ENCODE results near the gene WFIKKN2.
"Not testable (repeated sequence)": the region's sequence is repeated elsewhere in the genome, so short reads cannot be mapped to it uniquely, and the experiment has no call there.

The WFIKKN2 gene, protein sequence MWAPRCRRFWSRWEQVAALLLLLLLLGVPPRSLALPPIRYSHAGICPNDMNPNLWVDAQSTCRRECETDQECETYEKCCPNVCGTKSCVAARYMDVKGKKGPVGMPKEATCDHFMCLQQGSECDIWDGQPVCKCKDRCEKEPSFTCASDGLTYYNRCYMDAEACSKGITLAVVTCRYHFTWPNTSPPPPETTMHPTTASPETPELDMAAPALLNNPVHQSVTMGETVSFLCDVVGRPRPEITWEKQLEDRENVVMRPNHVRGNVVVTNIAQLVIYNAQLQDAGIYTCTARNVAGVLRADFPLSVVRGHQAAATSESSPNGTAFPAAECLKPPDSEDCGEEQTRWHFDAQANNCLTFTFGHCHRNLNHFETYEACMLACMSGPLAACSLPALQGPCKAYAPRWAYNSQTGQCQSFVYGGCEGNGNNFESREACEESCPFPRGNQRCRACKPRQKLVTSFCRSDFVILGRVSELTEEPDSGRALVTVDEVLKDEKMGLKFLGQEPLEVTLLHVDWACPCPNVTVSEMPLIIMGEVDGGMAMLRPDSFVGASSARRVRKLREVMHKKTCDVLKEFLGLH

DNA sequence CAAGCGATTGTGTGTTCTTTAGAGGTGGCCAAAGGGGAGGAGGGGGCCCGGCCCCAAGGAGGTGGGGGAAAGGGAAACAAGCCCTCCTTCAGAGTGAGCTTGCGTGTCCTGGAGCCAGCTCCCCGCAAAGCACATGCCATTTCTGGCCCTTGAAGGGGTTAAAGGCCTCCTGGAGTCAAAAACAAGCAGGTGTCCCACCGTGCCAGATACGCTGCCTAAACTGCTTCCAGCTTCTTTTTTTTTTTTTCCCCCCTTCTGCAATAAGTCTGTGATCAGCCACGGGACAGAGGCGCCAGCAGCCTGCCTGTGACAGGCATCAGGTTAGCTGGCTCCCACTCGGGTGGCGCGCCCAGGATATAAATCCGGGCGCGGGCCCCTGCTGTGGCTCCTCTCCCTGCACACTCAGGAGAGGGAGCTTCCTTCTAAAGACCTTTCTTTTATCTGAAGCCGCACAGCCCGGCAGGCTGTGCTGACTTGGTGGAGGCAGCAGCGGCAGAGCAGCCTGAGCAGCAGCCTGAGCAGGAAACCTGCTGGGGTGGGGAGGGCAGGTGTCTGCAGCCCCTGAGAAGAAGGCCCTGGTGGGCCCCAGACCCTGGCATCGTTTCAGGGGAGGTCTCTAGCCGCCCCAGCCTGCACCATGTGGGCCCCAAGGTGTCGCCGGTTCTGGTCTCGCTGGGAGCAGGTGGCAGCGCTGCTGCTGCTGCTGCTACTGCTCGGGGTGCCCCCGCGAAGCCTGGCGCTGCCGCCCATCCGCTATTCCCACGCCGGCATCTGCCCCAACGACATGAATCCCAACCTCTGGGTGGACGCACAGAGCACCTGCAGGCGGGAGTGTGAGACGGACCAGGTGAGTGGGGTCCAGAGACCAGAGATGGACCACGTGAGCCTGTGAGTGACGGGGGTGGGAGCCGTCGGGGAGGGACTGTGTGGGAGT is at the start of gene WFIKKN2:
Gene WFIKKN2 (plus strand): TSS at position 286 of the 934 bp plus-strand sequence. CDS start 352 bp downstream, at position 638.
- DNase-seq, result no peak

DNA sequence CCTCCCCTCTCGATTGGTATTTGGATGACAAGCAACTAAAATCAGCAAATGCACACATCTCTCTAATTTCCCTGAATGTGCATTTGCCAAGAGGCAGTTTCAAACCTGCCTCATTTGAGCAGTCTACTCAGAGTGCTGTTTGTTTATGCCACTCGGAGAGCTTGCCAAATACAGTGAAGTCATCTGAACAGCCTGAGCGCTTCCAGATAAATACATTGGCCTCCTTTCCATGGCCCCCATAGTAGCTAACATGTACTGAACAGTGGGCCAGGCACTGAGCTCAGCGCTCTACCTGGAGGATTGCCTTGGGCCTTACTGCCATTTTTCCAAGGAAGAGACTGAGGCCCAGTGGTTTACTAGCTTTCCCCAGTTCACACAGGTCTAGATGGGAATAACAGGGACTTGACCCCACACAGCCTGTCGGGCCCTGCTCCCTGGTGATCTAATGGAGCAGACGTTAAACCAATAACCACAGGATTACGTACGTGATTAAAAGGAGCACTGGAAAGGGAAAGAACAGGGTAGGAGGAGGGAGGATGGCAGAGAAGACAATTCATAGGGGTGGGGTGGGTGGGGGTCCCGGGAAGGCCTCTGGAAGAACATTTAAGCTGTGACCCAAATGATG is 49.3 kb upstream of the WFIKKN2 start:
- no peak for DNase-seq

DNA sequence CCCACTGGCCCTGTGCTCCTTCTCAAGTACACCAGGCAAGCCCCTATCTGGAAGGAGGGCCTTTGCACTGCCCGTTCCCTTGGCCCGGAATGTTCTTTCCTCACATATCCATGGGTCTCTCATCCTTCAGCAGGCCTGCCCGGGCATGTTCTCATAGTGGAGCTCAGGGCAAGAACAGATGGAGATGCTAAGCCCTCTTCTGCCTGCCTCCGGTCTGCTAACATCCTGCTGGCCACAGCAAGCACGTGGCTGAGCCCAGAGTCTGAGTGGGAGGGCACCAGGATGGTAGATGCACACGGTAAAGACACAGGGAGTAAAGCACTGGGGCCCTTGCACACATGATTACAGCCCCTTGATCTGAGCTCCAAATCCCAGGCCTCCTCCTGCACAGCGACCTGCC is 48.3 kb upstream of the WFIKKN2 start:
- DNase-seq, result no peak

DNA sequence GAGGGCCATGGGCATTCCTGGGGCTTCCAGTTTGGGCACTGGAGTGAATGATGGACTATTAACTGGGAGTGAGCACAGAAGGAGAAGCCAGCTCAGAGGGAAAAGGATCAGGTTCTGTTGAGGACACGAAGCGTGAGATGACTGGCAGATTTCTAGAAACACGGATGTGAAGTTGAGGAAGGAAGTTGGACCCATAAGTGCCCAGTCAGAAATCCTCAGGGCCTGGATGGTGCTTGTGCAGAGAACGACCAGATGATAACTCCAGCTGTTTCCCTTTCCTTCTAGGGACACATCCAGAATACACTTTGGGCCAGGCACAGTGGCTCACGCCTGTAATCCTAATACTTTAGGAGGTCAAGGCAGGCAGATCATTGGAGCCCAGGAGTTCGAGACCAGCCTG is 44.8 kb upstream of the WFIKKN2 start:
- DNase-seq, result no peak

DNA sequence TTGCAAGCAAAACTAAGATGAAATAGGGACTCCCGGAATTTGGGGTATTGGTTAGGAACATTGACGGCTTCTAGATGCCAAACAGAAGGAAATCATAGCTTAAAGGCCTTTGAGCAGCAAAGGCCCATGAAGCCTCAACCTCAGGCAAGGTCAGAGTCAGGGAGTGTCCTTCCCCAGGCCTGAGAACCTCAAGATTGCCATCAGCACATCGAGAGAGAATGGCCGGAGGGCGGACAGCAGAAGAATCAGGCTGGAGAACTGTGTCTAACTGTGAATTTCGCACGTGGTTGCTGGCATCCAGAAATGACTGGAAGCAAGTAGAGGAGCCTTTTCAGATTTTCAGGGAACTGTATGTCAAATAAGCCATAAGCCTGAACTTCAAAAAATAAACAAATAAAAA is 43.3 kb upstream of the WFIKKN2 start:
- no peak for DNase-seq

DNA sequence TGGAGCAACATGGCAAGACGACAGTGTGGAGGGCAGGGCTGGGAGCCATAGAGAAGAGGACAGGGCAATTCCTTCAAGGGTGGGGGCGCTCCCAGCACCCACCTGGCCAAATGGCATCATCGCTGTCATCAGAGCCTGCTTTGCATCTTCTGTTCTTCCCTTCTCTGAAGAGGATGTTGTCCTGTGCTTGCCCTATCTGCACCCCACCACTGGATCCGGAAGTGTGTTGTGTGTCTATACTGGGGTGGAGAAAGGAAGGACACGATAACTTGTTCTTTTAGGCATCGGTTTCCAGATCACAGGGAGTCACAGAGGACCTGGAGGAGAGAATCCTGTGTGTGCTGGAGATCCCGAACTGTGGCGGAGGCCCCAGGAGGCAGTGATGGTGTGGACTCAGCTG is 42.4 kb upstream of the WFIKKN2 start:
- no peak for DNase-seq

DNA sequence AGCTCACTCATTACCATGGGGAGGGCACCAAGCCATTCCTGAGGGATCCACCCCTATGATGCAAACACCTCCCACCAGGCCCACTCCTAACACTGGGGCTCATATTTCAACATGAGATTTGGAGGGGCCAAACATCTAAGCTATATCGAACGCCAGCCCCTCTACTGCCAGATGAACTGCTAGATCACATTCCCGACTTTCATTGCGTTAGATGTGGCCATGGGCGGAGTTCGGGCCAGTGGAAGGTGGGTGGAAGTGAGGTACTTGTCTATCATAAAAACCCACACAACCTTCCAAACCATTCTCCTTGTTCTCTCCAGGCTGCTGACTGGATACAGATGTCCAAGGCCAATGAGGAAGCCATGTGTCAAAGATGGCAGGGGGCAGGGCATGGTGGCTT is 41.0 kb upstream of the WFIKKN2 start:
- DNase-seq, result no peak

DNA sequence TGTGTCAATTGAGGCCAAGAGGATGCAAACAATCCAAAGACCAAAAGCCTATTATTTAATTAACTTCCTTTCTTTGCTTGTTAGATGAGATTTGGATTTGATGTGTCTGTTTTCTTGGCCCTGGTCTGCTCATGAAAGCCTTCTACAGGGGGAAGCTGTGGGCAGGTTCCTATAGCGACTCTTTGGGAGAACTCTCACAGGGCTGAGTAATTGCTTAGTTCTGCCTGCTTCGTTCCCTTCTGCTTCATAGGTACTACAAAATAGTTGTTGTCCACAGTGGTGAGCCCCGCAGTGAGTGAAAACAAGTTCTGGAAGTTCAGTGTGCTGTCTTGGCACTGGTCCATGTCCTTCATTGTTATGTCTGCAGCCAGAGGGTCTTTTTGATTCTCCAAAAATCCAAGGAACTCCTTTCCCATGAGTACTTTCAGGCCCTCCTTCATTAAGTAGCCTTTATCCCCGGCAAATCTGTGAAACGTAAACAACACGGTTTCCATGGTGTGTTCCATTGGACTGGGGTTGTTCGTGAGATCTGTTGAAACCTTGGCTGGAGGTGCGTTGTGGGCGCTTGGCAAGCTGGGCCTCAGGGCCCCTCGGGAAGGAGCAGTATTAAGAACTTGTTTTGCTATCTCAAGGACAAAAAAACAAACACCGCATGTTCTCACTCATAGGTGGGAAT is 38.1 kb upstream of the WFIKKN2 start:
- DNase-seq, result no peak

DNA sequence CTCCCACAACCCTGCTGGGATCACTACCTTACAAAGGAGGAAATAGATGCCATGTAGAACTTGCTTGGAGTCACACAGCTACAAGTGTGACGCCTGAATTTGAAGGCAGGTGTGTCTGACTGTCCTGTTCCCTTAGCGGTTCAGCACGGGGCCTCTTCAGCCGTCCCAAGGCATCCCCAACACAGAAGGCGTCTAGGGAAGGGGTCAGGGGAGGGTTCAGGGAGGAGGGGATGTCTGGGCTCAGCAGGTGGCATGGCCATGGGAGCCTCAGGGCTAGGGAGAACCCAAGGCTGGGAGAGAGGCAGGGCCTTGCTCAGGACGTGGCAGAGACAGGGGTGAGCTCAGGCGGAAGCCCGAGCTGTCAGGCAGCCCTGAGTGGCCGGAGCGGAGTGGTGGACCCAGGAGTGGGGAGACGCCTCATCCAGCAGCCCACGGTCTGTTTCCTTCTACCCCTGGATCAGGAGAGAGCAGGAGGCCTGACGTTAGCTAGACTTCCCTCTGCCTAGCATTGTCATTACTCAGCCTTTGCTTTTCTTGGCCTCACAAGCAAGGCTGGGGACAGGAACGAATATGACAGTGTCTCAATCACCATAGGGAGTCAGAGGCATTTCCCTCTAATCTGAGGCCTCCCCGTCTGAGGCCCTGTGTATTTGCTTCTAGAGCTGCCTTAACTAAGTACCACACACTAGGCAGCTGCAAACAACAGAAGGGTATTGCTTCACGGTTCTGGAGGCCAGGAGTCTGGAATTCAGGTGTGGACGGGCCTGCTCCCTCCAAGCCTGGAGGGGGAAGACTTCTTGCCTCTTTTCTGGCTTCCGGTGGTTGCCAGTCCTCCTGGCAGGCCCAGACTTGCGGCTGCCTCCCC is 36.7 kb upstream of the WFIKKN2 start:
- no peak for DNase-seq

DNA sequence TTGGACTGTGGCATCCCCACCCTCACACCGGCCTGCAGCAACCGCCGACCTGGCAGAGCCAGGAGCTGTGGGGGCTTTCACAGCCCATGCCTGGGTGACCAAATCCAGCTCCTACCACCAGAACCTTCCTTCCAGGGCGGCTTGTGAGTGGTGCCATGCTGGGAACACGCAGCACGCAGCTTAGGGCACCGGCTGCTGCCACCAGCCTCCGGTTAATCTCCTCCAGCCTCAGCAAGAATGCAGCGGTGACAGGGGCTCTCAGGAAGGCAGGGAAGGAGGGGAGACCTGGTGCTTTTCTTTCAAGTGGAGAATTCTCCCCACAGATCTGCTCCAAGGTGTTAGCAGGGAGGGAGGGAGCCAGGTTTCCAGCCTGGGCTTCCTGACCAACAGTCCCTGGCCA is 35.8 kb upstream of the WFIKKN2 start:
- no peak for DNase-seq

DNA sequence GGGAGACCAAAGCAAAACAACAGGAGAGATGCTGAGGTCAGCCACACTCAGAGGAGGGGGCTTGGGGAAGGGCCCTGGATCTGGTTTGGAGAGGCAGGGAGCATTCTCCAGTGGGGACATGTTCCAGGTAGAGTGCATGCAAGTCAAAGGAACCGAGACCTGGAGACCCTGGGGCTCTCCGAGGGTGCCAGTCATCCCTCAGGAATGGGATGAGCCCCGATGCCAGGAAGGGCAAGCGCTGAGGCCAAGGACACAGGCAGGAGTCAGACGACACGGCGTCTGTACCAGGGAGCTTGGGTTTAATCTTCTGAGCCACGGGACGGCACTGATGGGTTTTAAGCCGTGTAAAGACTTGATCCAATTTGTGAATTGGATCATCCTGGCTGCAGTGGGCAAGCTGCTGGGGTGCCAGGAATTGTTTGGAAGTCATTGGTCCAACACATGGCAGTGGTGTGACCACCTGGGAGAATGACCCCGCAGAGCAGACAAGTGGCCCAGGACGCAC is 35.1 kb upstream of the WFIKKN2 start:
- no peak for DNase-seq

DNA sequence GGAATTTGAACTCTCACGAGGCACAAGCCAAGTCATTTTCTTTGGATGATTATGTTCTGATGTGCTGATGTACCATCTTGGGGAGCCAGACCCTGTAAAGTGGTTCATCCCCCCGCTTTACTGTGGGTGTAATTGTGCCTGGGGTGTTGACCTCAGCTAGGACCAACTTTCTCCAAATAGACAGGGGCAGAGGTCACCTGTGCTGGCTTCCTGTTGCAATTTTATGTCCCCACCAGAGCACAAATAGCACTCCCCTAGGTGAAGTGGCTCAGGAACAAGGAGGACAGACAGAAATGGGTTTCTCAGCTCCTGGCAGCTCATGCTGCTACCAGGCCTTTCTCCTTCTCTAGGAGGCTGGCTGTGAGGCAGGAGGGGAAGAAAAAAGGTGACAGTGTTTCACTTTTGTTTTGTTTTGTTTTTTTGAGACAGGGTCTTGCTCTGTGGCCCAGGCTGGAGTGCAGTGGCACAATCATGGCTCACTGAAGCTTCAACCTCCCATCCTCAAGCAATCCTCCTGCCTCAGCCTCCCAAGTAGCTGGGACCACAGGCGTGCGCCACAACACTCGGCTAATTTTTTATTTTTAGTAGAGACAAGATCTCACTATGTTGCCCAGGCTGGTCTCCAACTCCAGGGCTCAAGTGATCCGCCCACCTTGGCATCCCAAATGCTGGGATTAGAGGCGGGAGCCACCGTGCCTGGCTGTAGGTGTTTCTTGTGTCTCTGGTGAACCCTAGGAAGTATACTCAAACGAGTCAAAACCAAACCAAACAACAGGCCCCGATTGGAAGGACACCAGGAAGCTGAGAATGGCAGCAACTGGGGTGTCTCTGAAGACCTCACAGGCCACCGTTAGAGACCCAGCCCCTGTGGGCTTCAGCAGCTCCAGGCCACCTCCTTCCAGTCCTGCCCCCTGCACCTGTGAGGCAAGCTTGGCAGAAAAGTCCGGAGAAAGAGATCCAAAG is 32.5 kb upstream of the WFIKKN2 start:
- no peak for DNase-seq

DNA sequence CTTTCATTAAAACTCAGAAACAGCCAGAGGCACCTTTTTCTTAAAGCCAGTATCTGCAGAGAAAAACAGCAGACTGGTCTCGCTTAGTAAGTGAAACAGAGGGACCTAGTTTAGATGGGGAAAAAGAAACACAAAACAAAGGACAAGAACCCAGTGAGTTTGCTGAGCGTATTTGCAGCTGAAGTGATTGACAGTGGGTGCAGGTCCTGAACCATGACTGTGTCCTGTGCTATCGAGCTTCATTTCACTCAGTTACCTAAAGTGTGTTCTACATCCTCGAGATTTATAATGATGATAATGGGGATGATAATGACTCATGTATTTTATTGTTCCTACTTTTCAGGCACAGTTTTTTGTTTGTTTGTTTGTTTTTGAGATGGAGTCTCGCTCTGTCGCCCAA is 31.7 kb upstream of the WFIKKN2 start:
- DNase-seq, result no peak

DNA sequence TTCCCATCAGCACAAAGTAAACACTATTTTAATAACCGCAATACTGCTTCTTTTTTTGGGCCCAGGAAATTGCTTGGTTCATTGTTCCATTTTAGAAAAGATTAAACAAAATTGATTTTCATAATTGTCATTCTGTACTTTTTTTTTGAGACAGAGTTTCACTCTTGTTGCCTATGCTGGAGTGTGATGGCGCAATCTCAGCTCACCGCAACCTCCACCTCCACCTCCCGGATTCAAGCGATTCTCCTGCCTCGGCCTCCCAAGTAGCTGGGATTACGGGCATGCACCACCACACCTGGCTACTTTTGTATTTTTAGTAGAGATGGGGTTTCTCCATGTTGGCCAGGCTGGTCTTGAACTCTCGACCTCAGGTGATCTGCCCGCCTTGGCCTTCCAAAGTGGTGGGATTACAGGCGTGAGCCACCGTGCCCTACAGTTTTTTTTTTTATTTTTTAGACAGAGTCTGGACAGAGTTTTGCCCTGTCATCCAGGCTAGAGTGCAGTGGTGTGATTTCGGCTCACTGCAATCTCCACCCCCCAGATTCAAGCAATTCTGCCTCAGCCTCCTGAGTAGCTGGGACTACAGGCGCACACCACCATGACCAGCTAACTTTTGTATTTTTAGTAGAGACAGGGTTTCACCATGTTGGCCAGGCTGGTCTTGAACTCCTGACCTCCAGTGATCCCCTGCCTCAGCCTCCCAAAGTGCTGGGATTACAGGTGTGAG is 30.5 kb upstream of the WFIKKN2 start:
- not testable (repeated sequence) for DNase-seq

DNA sequence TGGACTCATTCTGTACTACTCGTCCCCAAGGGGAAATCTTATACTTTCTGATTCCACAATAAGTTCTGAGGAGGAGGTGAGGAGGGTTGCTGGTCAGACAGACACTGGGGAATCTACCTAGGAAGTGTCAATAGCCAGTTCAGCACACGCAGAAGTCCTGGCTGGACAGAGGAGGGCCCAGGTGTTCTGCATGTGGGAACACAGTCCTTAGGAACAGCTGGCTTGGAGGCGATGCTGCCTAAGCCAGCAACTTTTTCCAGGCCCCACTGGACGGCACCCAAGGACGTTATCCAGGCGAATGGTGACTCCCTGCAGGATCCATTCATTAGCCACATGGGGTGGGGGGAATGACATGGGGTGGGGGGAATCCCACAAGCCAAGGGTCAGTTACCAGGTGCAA is 29.9 kb upstream of the WFIKKN2 start:
- no peak for DNase-seq

DNA sequence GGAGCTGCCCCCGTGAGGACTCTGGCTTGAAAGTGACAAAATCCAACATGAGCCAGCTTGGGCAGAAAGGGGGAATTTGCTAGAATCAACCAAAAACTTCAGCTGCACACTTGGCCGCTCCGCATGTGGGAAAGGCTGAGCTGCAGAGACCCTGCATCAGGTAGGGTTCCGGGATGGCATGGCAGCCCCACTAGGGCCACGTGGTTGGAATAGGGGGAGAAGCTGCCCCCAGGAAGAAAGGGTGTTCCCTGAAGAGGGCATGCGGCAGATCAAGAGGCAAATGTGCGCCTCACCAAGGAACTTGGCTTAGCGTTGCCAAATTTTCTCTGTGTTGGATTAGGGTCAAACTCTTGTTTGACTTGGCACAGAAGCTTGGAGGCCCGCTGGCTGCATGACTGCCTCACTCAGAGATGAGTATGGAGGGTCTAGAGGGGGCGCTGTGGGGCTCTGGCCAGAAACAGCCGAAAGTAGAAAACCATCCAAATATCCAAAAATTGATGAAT is 29.2 kb upstream of the WFIKKN2 start:
- DNase-seq, result no peak

DNA sequence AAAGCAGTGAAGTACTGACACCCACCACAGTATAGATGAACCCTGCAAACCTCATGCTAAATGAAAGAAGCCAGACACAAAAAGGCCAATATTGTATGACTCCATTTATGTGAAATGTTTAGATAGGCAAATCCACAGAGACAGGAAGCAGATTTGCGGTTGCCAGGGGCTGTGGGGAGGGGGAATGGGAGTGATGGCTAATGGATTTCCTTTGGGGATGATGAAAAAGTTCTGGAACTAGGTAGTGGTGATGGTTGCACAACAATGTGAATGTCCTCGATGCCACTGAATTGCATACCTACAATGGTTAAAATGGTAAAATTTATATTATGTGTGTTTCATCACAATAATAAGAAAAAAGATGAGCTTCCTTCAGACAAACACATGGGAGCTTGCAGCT is 28.4 kb upstream of the WFIKKN2 start:
- DNase-seq, result no peak

DNA sequence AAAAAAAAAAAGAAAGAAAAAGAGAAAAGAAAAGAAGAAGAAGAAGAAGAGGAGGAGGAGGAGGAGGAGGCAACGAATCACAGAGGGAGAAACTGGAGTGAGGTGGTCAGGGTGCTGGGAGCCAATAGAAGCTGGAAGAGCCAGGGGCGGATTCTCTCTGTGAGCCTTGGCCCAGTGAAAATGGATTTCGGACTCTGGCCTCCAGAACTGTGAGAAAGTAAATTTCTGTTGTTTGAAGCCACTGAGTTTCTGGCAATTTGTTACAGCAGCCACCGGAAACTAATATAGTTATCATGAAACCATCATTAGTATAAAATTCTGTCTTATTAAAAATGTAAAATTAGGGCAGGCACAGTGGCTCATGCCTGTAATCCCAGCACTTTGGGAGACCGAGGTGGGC is 27.7 kb upstream of the WFIKKN2 start:
- DNase-seq, result no peak

DNA sequence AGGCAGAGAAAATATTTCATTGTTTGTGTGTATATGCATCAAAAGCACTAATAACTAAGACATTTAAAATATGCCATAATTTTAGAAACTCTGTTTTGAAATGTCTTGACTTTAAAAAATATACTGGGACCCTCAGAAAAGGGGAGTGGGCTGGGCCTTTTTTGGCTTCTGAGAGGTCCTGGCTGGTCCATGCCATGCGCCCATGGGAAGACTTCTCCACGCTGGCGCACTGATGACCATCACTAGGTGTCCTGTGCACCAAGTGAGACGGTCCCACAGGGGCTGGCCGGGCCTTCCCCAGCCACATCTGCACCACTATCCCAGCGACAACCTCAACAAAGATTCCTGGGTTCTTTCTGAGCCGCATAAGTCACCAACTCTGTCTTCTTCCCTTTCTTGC is 27.0 kb upstream of the WFIKKN2 start:
- DNase-seq, result no peak
